Erythroblast (primary cell): Measurements from ENCODE around the gene GPR157.

Experiments
- GATA1 ChIP-seq: IDR thresholded peaks from 2 replicates; pipeline ENCODE4 v1.6.1; 2011; ENCODE audit warnings: low read depth, mild to moderate bottlenecking, control low read depth, low read length, moderate library complexity
- POLR2A ChIP-seq: IDR thresholded peaks from 2 replicates; pipeline ENCODE4 v1.6.1; 2011; ENCODE audit warnings: mild to moderate bottlenecking, low read length

GRCh38 chr1:9145714-9146113, 16.8 kb upstream of the GPR157 start:
- TF ChIP-seq POLR2A, result no peak
- TF ChIP-seq GATA1, result no peak
